Mucosa of rectum (tissue), 2 donors: Measurements from ENCODE around the gene PSMF1.

ENCODE experiments used
- H3K27ac ChIP-seq, 2 donors: one replicate each; pipeline ENCODE4 v1.7.0; 2013; ENCODE audit warnings: inconsistent platforms in 2 of 2, low read depth in 2 of 2, low read length in 2 of 2
- H3K27me3 ChIP-seq, 2 donors: one replicate each; pipeline ENCODE4 v1.7.0; 2013; ENCODE audit warnings: low read length in 2 of 2; ENCODE audit not compliant: control insufficient read depth in 2 of 2, insufficient read depth in 2 of 2
- H3K36me3 ChIP-seq, 2 donors: one replicate each; pipeline ENCODE4 v1.7.0; 2013; ENCODE audit warnings: low read length in 2 of 2; ENCODE audit not compliant: control insufficient read depth in 2 of 2, insufficient read depth in 2 of 2
- H3K4me1 ChIP-seq, 2 donors: one replicate each; pipeline ENCODE4 v1.7.0; 2013; ENCODE audit warnings: low read length in 2 of 2, mild to moderate bottlenecking in 1 of 2; ENCODE audit not compliant: control insufficient read depth in 2 of 2, insufficient read depth in 2 of 2
- H3K4me3 ChIP-seq, 2 donors: one replicate each; pipeline ENCODE4 v1.7.0; 2013; ENCODE audit warnings: low read length in 2 of 2
- H3K9ac ChIP-seq, 2 donors: one replicate each; pipeline ENCODE4 v1.7.0; 2013; ENCODE audit warnings: low read length in 2 of 2, low read depth in 1 of 2, mild to moderate bottlenecking in 1 of 2
- H3K9me3 ChIP-seq, 2 donors: one replicate each; pipeline ENCODE4 v1.7.0; 2013; ENCODE audit warnings: low read length in 2 of 2; ENCODE audit not compliant: control insufficient read depth in 2 of 2
- donor health status: healthy.
- donor health status: Normal muscosa, but diverticular disease.

Gene PSMF1

GRCh38 chr20:1197801-1198200, 79.4 kb downstream of the PSMF1 start:
- Histone ChIP-seq H3K9me3 (no peaks in the 10 kb centered on the region), H3K4me1 (no peaks in the 10 kb centered on the region), H3K4me3 (no peak overlapping the region), H3K27ac (no peak overlapping the region), H3K27me3 (no peaks in the 10 kb centered on the region), H3K36me3 (no peaks in the 10 kb centered on the region), H3K9ac (no peak overlapping the region)

- H3K36me3 ChIP-seq: no peaks in the 10 kb centered on the region
- H3K27me3 ChIP-seq: no peaks in the 10 kb centered on the region
- peaks cover 0 to 5% of the 10 kb centered on the region in 2 donors for H3K4me1 ChIP-seq
- no peak overlapping the region for H3K4me3 ChIP-seq
- no peak overlapping the region for H3K27ac ChIP-seq
- H3K9ac ChIP-seq: no peak overlapping the region
- no peaks in the 10 kb centered on the region for H3K9me3 ChIP-seq
Measured at GRCh38 chr20:1198751-1199150, 80.3 kb downstream of the PSMF1 start.

GRCh38 chr20:1199212-1199873, 80.9 kb downstream of the PSMF1 start:
- no peak overlapping the region for H3K4me3 ChIP-seq
- H3K27me3 ChIP-seq: no peaks in the 10 kb centered on the region
- H3K36me3 ChIP-seq: no peaks in the 10 kb centered on the region
- no peak overlapping the region for H3K27ac ChIP-seq
- no peaks in the 10 kb centered on the region for H3K9me3 ChIP-seq
- H3K4me1 ChIP-seq: peaks cover under 1 to 6% of the 10 kb centered on the region in 2 donors
- H3K9ac ChIP-seq: no peak overlapping the region

- Histone ChIP-seq H3K9ac (no peak overlapping the region), H3K9me3 (no peaks in the 10 kb centered on the region), H3K27ac (no peak overlapping the region), H3K4me3 (no peak overlapping the region), H3K4me1 (peaks cover 3 to 6% of the 10 kb centered on the region in 2 donors), H3K36me3 (no peaks in the 10 kb centered on the region), H3K27me3 (no peaks in the 10 kb centered on the region)
Measured at GRCh38 chr20:1199964-1200363, 81.6 kb downstream of the PSMF1 start.

GRCh38 chr20:1202762-1203504, 84.5 kb downstream of the PSMF1 start, which contains the start of gene C20orf202:
Gene C20orf202 (plus strand): TSS chr20:1203454. CDS start chr20:1203586, 132 bp downstream.
- no peaks in the 10 kb centered on the region for H3K9me3 ChIP-seq
- no peak within 1 kb of the TSS for H3K4me3 ChIP-seq
- no peaks in the 10 kb centered on the region for H3K27me3 ChIP-seq
- no peak within 1 kb of the TSS for H3K27ac ChIP-seq
- no peaks in the 10 kb centered on the region for H3K36me3 ChIP-seq
- H3K4me1 ChIP-seq: peaks cover 3 to 6% of the 10 kb centered on the region in 2 donors
- H3K9ac ChIP-seq: no peak within 1 kb of the TSS

GRCh38 chr20:1203630-1204029, 85.2 kb downstream of the PSMF1 start:
- H3K4me1 ChIP-seq: peaks cover 3 to 6% of the 10 kb centered on the region in 2 donors
- no peaks in the 10 kb centered on the region for H3K9me3 ChIP-seq
- H3K36me3 ChIP-seq: no peaks in the 10 kb centered on the region
- no peak overlapping the region for H3K9ac ChIP-seq
- no peak overlapping the region for H3K4me3 ChIP-seq
- H3K27me3 ChIP-seq: no peaks in the 10 kb centered on the region
- H3K27ac ChIP-seq: no peak overlapping the region

GRCh38 chr20:1204113-1204512, 85.7 kb downstream of the PSMF1 start:
- no peaks in the 10 kb centered on the region for H3K36me3 ChIP-seq
- H3K27me3 ChIP-seq: no peaks in the 10 kb centered on the region
- H3K9me3 ChIP-seq: no peaks in the 10 kb centered on the region
- H3K4me1 ChIP-seq: peaks cover 3 to 6% of the 10 kb centered on the region in 2 donors
- no peak overlapping the region for H3K9ac ChIP-seq
- H3K27ac ChIP-seq: no peak overlapping the region
- no peak overlapping the region for H3K4me3 ChIP-seq

- no peak overlapping the region for H3K27ac ChIP-seq
- H3K4me3 ChIP-seq: no peak overlapping the region
- no peaks in the 10 kb centered on the region for H3K9me3 ChIP-seq
- H3K36me3 ChIP-seq: no peaks in the 10 kb centered on the region
- peaks cover 3 to 6% of the 10 kb centered on the region in 2 donors for H3K4me1 ChIP-seq
- no peak overlapping the region for H3K9ac ChIP-seq
- no peaks in the 10 kb centered on the region for H3K27me3 ChIP-seq
Measured at GRCh38 chr20:1204576-1204975, 86.2 kb downstream of the PSMF1 start.

GRCh38 chr20:1205802-1206201, 87.4 kb downstream of the PSMF1 start:
- Histone ChIP-seq H3K27me3 (no peaks in the 10 kb centered on the region), H3K36me3 (no peaks in the 10 kb centered on the region), H3K9me3 (no peaks in the 10 kb centered on the region), H3K27ac (no peak overlapping the region), H3K9ac (no peak overlapping the region), H3K4me3 (no peak overlapping the region), H3K4me1 (peaks cover 3 to 6% of the 10 kb centered on the region in 2 donors)

- no peaks in the 10 kb centered on the region for H3K36me3 ChIP-seq
- H3K27ac ChIP-seq: no peak overlapping the region
- H3K9ac ChIP-seq: no peak overlapping the region
- peaks cover 3 to 6% of the 10 kb centered on the region in 2 donors for H3K4me1 ChIP-seq
- no peaks in the 10 kb centered on the region for H3K9me3 ChIP-seq
- no peak overlapping the region for H3K4me3 ChIP-seq
- no peaks in the 10 kb centered on the region for H3K27me3 ChIP-seq
Measured at GRCh38 chr20:1206366-1207148, 88.2 kb downstream of the PSMF1 start.
